H9 (cell line): ENCODE results near the gene UNC50. TPM values are rescaled to one million over a fixed set of nuclear protein-coding genes. Genes with fewer than 3 reads are reported as not detected.

Experiments used
- DNase-seq: peaks from one replicate; pipeline ENCODE4 v3.0.0-alpha.2; 2017
- H2AFZ ChIP-seq: one replicate; pipeline ENCODE4 v1.6.1; 2013; ENCODE audit warnings: mild to moderate bottlenecking, low read length, control low read depth, moderate library complexity
- H2AK5ac ChIP-seq: 2 replicates; pipeline ENCODE4 v1.6.1; 2013; ENCODE audit warnings: low read length, control low read depth, mixed read lengths; ENCODE audit not compliant: insufficient read length
- H2BK120ac ChIP-seq: one replicate; pipeline ENCODE4 v1.6.1; 2013; ENCODE audit warnings: low read depth, mild to moderate bottlenecking, low read length, control low read depth, inconsistent platforms; ENCODE audit not compliant: poor library complexity, severe bottlenecking
- H2BK12ac ChIP-seq: 2 replicates; pipeline ENCODE4 v1.6.1; 2013; ENCODE audit warnings: low read length, control low read depth, mixed read lengths, low read depth; ENCODE audit not compliant: insufficient read length
- H2BK15ac ChIP-seq: 2 replicates; pipeline ENCODE4 v1.6.1; 2013; ENCODE audit warnings: low read depth, low read length, control low read depth
- H2BK20ac ChIP-seq: one replicate; pipeline ENCODE4 v1.6.1; 2013; ENCODE audit warnings: low read depth, mild to moderate bottlenecking, low read length, control low read depth, inconsistent platforms; ENCODE audit not compliant: poor library complexity, severe bottlenecking
- H2BK5ac ChIP-seq: 2 replicates; pipeline ENCODE4 v1.6.1; 2013; ENCODE audit warnings: low read length, control low read depth, mixed read lengths; ENCODE audit not compliant: insufficient read length
- H3K14ac ChIP-seq: 2 replicates; pipeline ENCODE4 v1.6.1; 2013; ENCODE audit warnings: low read length, control low read depth; ENCODE audit not compliant: insufficient read depth
- H3K18ac ChIP-seq: 2 replicates; pipeline ENCODE4 v1.6.1; 2013; ENCODE audit warnings: low read depth, mild to moderate bottlenecking, mixed read lengths, low read length, control low read depth; ENCODE audit not compliant: insufficient read length
- H3K23ac ChIP-seq: 2 replicates; pipeline ENCODE4 v1.6.1; 2013; ENCODE audit warnings: low read length, control low read depth, mixed read lengths, low read depth; ENCODE audit not compliant: insufficient read length
- H3K23me2 ChIP-seq: 2 replicates; pipeline ENCODE4 v1.6.1; 2013; ENCODE audit warnings: low read depth, mild to moderate bottlenecking, mixed read lengths, low read length, control low read depth; ENCODE audit not compliant: insufficient read length, poor library complexity, severe bottlenecking
- H3K27ac ChIP-seq: 2 replicates; pipeline ENCODE4 v1.5.1; 2013; ENCODE audit warnings: low read length, control low read depth, mixed read lengths, low read depth; ENCODE audit not compliant: insufficient read length
- H3K27me3 ChIP-seq: 2 replicates; pipeline ENCODE4 v1.6.1; 2013; ENCODE audit warnings: low read length, control low read depth, inconsistent platforms; ENCODE audit not compliant: insufficient read depth
- H3K4ac ChIP-seq: 2 replicates; pipeline ENCODE4 v1.6.1; 2013; ENCODE audit warnings: low read depth, mild to moderate bottlenecking, control low read depth, inconsistent platforms, low read length, moderate library complexity
- H3K4me1 ChIP-seq: 2 replicates; pipeline ENCODE4 v1.6.1; 2013; ENCODE audit warnings: low read length, control low read depth, inconsistent platforms; ENCODE audit not compliant: insufficient read depth
- H3K4me2 ChIP-seq: 2 replicates; pipeline ENCODE4 v1.6.1; 2013; ENCODE audit warnings: low read length, control low read depth, mixed read lengths; ENCODE audit not compliant: insufficient read length, insufficient read depth
- H3K56ac ChIP-seq: 2 replicates; pipeline ENCODE4 v1.6.1; 2013; ENCODE audit warnings: low read depth, mild to moderate bottlenecking, mixed read lengths, low read length, control low read depth; ENCODE audit not compliant: insufficient read length
- H3K79me1 ChIP-seq: 2 replicates; pipeline ENCODE4 v1.6.1; 2013; ENCODE audit warnings: low read depth, mild to moderate bottlenecking, moderate library complexity, low read length, control low read depth, inconsistent platforms; ENCODE audit not compliant: insufficient read depth, poor library complexity, severe bottlenecking
- H3K79me2 ChIP-seq: 2 replicates; pipeline ENCODE4 v1.6.1; 2013; ENCODE audit warnings: low read length, control low read depth, inconsistent platforms; ENCODE audit not compliant: insufficient read depth
- H3K9ac ChIP-seq: 2 replicates; pipeline ENCODE4 v1.6.1; 2013; ENCODE audit warnings: low read length, control low read depth, mixed read lengths; ENCODE audit not compliant: insufficient read length; ENCODE audit errors: extremely low read depth
- H3K9me3 ChIP-seq: one replicate; pipeline ENCODE4 v1.6.1; 2013; ENCODE audit warnings: low read depth, low read length, inconsistent platforms; ENCODE audit not compliant: control insufficient read depth
- H3T11ph ChIP-seq: one replicate; pipeline ENCODE4 v1.6.1; 2013; ENCODE audit warnings: mild to moderate bottlenecking, low read length, control low read depth, inconsistent platforms
- H4K20me1 ChIP-seq: one replicate; pipeline ENCODE4 v1.6.1; 2013; ENCODE audit not compliant: control insufficient read depth, insufficient read length, insufficient read depth
- H4K5ac ChIP-seq: 2 replicates; pipeline ENCODE4 v1.6.1; 2013; ENCODE audit warnings: low read depth, mild to moderate bottlenecking, mixed read lengths, low read length, control low read depth; ENCODE audit not compliant: insufficient read length
- H4K8ac ChIP-seq: replicated peaks from 2 replicates; pipeline ENCODE4 v1.6.1; 2013; ENCODE audit warnings: low read length, control low read depth, mixed read lengths, low read depth; ENCODE audit not compliant: insufficient read length
- H4K91ac ChIP-seq: 2 replicates; pipeline ENCODE4 v1.6.1; 2013; ENCODE audit warnings: low read depth, mild to moderate bottlenecking, moderate library complexity, mixed read lengths, low read length, control low read depth; ENCODE audit not compliant: insufficient read length
- H3K27ac Mint-ChIP-seq, 3 experiments: 2 replicates in 2 of 3; 3 replicates in 1 of 3; pipeline ENCODE4 v1.8.0; 2020 to 2021; ENCODE audit warnings: mixed read lengths in 3 of 3, mild to moderate bottlenecking in 1 of 3, moderate library complexity in 1 of 3
- H3K27me3 Mint-ChIP-seq: 2 replicates; pipeline ENCODE4 v1.8.0; 2021; ENCODE audit warnings: low read depth, mild to moderate bottlenecking, moderate library complexity, mixed read lengths
- H3K36me3 Mint-ChIP-seq, 3 experiments: 2 replicates in 2 of 3; 3 replicates in 1 of 3; pipeline ENCODE4 v1.8.0; 2020 to 2021; ENCODE audit warnings: low read depth in 3 of 3, mixed read lengths in 3 of 3; ENCODE audit not compliant: insufficient read depth in 1 of 3
- H3K4me1 Mint-ChIP-seq, 2 experiments: 2 replicates each; pipeline ENCODE4 v1.8.0; 2020; ENCODE audit warnings: mixed read lengths in 2 of 2
- H3K4me3 Mint-ChIP-seq, 2 experiments: 2 replicates in 1 of 2; 3 replicates in 1 of 2; pipeline ENCODE4 v1.8.0; 2020 to 2021; ENCODE audit warnings: mild to moderate bottlenecking in 2 of 2, mixed read lengths in 2 of 2, moderate library complexity in 1 of 2
- H3K9me3 Mint-ChIP-seq, 2 experiments: 2 replicates in 1 of 2; 3 replicates in 1 of 2; pipeline ENCODE4 v1.8.0; 2020; ENCODE audit warnings: mild to moderate bottlenecking in 2 of 2, mixed read lengths in 2 of 2, moderate library complexity in 1 of 2
- WGBS: extraction: QIAGEN DNeasy Blood & Tissue Kit; methylation state at CpG from one replicate; pipeline ENCODE4 v1.1.7; 2013; ENCODE audit warnings: missing lambda C conversion rate, low lambda C conversion rate, mixed read lengths; ENCODE audit not compliant: insufficient read length; ENCODE audit errors: extremely low coverage; 5-methylcytosine and 5-hydroxymethylcytosine counted together
- total RNA-seq: library from RNA; stranded (reverse); gene quantifications from 2 replicates; pipeline ENCODE4 v1.2.1, GENCODE V29; 2021
- TF ChIP-seq, protein P1 (sequence below): fragments of 200-600 bp; sonication (generic); conservative IDR thresholded peaks from 3 replicates; pipeline ENCODE4 v1.8.0; 2021; ENCODE audit warnings: antibody characterized with exemption, mild to moderate bottlenecking

UNC50 gene
- total RNA-seq, 1 experiment from 2014 or later: 35.4 TPM

DNA sequence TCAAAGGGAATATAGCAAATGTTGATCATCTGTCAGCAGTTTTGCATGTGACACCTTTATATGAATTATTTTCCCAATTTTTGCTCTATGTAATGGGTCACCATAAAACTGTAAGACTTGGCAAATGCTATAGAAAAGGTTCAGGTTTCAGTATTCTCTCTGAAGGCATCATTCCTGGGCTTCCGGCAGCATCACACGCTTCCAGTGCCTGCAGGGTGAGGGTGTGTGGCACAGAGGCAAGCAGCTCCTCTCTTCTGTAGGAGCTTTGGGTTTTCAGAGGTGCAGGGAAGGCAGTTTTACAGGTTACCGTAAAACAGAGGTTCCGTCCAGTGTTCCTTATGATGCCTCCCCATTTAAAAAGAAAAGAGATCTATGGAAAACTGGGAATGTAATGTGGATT is 18.9 kb upstream of the UNC50 start:
- H2BK120ac ChIP-seq: no peak overlapping the region
- no peak overlapping the region for H2BK15ac ChIP-seq
- H3K4me2 ChIP-seq: no peak overlapping the region
- H3K27me3 ChIP-seq: no peaks in the 10 kb centered on the region
- TF ChIP-seq, protein P1, sequence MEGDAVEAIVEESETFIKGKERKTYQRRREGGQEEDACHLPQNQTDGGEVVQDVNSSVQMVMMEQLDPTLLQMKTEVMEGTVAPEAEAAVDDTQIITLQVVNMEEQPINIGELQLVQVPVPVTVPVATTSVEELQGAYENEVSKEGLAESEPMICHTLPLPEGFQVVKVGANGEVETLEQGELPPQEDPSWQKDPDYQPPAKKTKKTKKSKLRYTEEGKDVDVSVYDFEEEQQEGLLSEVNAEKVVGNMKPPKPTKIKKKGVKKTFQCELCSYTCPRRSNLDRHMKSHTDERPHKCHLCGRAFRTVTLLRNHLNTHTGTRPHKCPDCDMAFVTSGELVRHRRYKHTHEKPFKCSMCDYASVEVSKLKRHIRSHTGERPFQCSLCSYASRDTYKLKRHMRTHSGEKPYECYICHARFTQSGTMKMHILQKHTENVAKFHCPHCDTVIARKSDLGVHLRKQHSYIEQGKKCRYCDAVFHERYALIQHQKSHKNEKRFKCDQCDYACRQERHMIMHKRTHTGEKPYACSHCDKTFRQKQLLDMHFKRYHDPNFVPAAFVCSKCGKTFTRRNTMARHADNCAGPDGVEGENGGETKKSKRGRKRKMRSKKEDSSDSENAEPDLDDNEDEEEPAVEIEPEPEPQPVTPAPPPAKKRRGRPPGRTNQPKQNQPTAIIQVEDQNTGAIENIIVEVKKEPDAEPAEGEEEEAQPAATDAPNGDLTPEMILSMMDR: no peak
- no peaks in the 10 kb centered on the region for H3K23me2 ChIP-seq
- no peaks in the 10 kb centered on the region for H3K4me1 Mint-ChIP-seq
- H3K9me3 Mint-ChIP-seq: peaks cover 4 to 6% of the 10 kb centered on the region in 2 experiments
- H3K4me3 Mint-ChIP-seq: no peak overlapping the region
- no peaks in the 10 kb centered on the region for H3K9me3 ChIP-seq
- no peaks in the 10 kb centered on the region for H3K4me1 ChIP-seq
- no peaks in the 10 kb centered on the region for H4K20me1 ChIP-seq
- no peak overlapping the region for H4K91ac ChIP-seq
- peaks cover 10 to 43% (median 24%) of the 10 kb centered on the region in 3 experiments for H3K36me3 Mint-ChIP-seq
- H3K9ac ChIP-seq: no peak overlapping the region
- H3K79me2 ChIP-seq: no peaks in the 10 kb centered on the region
- peak overlapping the region in 1 of 3 experiments; percentile 57; a peak in 1 of 7 replicates for H3K27ac Mint-ChIP-seq
- H2AK5ac ChIP-seq: no peak overlapping the region
- H4K5ac ChIP-seq: no peak overlapping the region
- no peak overlapping the region for H3K27ac ChIP-seq
- no peak overlapping the region for H2BK12ac ChIP-seq
- no peak overlapping the region for H3K18ac ChIP-seq
- H3K4ac ChIP-seq: no peak overlapping the region
- no peak overlapping the region for H4K8ac ChIP-seq
- no peak overlapping the region for H2BK20ac ChIP-seq
- no peak overlapping the region for H2AFZ ChIP-seq
- no peak overlapping the region for H3K23ac ChIP-seq
- no CpG with 5 or more reads among the region's 4 CpGs for WGBS
- no peak for DNase-seq
- H3K27me3 Mint-ChIP-seq: peaks cover 2% of the 10 kb centered on the region; the same call in 1 of the 2 replicates
- H2BK5ac ChIP-seq: no peak overlapping the region
- H3K14ac ChIP-seq: no peak overlapping the region
- H3K56ac ChIP-seq: no peak overlapping the region
- no peaks in the 10 kb centered on the region for H3K79me1 ChIP-seq
- no peak overlapping the region for H3T11ph ChIP-seq
